Measurements from ENCODE around the gene PRMT7. TPM values are rescaled to one million over a fixed set of nuclear protein-coding genes. Genes with fewer than 3 reads are reported as not detected.

PRMT7 gene
- total RNA-seq, 1 experiment from 2014 or later: 44.6 TPM

GRCh38 chr16:68300734-68301459, 9.9 kb upstream of the PRMT7 start:
- no peak overlapping the region for H3K4me2 ChIP-seq (ENCODE audit: low read depth, low read length, poor library complexity, severe bottlenecking)
- H4K20me1 ChIP-seq (ENCODE audit: insufficient read depth, low read depth, low read length): 0 out of 2 replicates have a peak, but pooled peaks cover 5% of the 10 kb centered on the region
- DNase-seq: no peak
- H3K9me3 ChIP-seq (ENCODE audit: low read length): no peaks in the 10 kb centered on the region
- H3K9me2 ChIP-seq (replicated peaks; ENCODE audit: insufficient read depth, low read length): no peaks in the 10 kb centered on the region
- peaks cover 31% of the 10 kb centered on the region for H3K79me2 ChIP-seq (ENCODE audit: low read length)
- H3K36me3 ChIP-seq (ENCODE audit: insufficient read depth, low read length): peaks cover 68% of the 10 kb centered on the region
- peaks cover 23% of the 10 kb centered on the region for H3K4me1 ChIP-seq (ENCODE audit: low read length)
- no peak overlapping the region for H3K9ac ChIP-seq (ENCODE audit: low read length)
- H3K4me3 ChIP-seq (ENCODE audit: low read length): no peak overlapping the region
- no peaks in the 10 kb centered on the region for H3K27me3 ChIP-seq (ENCODE audit: low read length)
- no peak overlapping the region for H2AFZ ChIP-seq (ENCODE audit: low read length)
- H3K27ac ChIP-seq (ENCODE audit: low read length): 0 out of 2 replicates have a peak overlapping the region, but pooled peaks have one; percentile 28

- no peak overlapping the region for H2AFZ ChIP-seq (ENCODE audit: low read length)
- no peak overlapping the region for H3K4me3 ChIP-seq (ENCODE audit: low read length)
- no peak overlapping the region for H3K9ac ChIP-seq (ENCODE audit: low read length)
- no peaks in the 10 kb centered on the region for H3K27me3 ChIP-seq (ENCODE audit: low read length)
- H4K20me1 ChIP-seq (ENCODE audit: insufficient read depth, low read depth, low read length): peaks cover 12% of the 10 kb centered on the region; the same call in 1 of the 2 replicates
- no peak overlapping the region for H3K4me2 ChIP-seq (ENCODE audit: low read depth, low read length, poor library complexity, severe bottlenecking)
- peaks cover 35% of the 10 kb centered on the region for H3K36me3 ChIP-seq (ENCODE audit: insufficient read depth, low read length)
- no peaks in the 10 kb centered on the region for H3K9me2 ChIP-seq (replicated peaks; ENCODE audit: insufficient read depth, low read length)
- H3K9me3 ChIP-seq (ENCODE audit: low read length): no peaks in the 10 kb centered on the region
- H3K27ac ChIP-seq (ENCODE audit: low read length): no peak overlapping the region
- peaks cover 23% of the 10 kb centered on the region for H3K4me1 ChIP-seq (ENCODE audit: low read length)
- peaks cover 60% of the 10 kb centered on the region for H3K79me2 ChIP-seq (ENCODE audit: low read length)
- DNase-seq: no peak
Observed at GRCh38 chr16:68306633-68307032, 4.2 kb upstream of the PRMT7 start.

GRCh38 chr16:68309799-68310198, 1.0 kb upstream of the PRMT7 start:
- H3K4me3 ChIP-seq (ENCODE audit: low read length): peak overlapping the region; percentile 83
- H3K27me3 ChIP-seq (ENCODE audit: low read length): no peaks in the 10 kb centered on the region
- no peaks in the 10 kb centered on the region for H3K9me2 ChIP-seq (replicated peaks; ENCODE audit: insufficient read depth, low read length)
- H3K9ac ChIP-seq (ENCODE audit: low read length): peak overlapping the region; percentile 86
- H3K4me2 ChIP-seq (ENCODE audit: low read depth, low read length, poor library complexity, severe bottlenecking): peak overlapping the region; percentile 83
- H3K79me2 ChIP-seq (ENCODE audit: low read length): peaks cover 86% of the 10 kb centered on the region
- peak; percentile 56 for DNase-seq
- H3K9me3 ChIP-seq (ENCODE audit: low read length): no peaks in the 10 kb centered on the region
- no peak overlapping the region for H2AFZ ChIP-seq (ENCODE audit: low read length)
- peaks cover 20% of the 10 kb centered on the region for H3K36me3 ChIP-seq (ENCODE audit: insufficient read depth, low read length)
- peak overlapping the region; percentile 55 for H3K27ac ChIP-seq (ENCODE audit: low read length)
- peaks cover 22% of the 10 kb centered on the region for H3K4me1 ChIP-seq (ENCODE audit: low read length)
- peaks cover 12% of the 10 kb centered on the region; the same call in 1 of the 2 replicates for H4K20me1 ChIP-seq (ENCODE audit: insufficient read depth, low read depth, low read length)

GRCh38 chr16:68310437-68310773, 414 bp upstream of the PRMT7 start:
- Histone ChIP-seq H3K9ac (ENCODE audit: low read length) (peak overlapping the region; percentile 86), H2AFZ (ENCODE audit: low read length) (peak overlapping the region; percentile 58; the same call in 1 of the 2 replicates), H3K27me3 (ENCODE audit: low read length) (no peaks in the 10 kb centered on the region), H4K20me1 (ENCODE audit: insufficient read depth, low read depth, low read length) (peaks cover 12% of the 10 kb centered on the region; the same call in 1 of the 2 replicates), H3K4me1 (ENCODE audit: low read length) (peaks cover 22% of the 10 kb centered on the region), H3K9me3 (ENCODE audit: low read length) (no peaks in the 10 kb centered on the region), H3K27ac (ENCODE audit: low read length) (peak overlapping the region; percentile 55), H3K79me2 (ENCODE audit: low read length) (peaks cover 84% of the 10 kb centered on the region), H3K4me3 (ENCODE audit: low read length) (peak overlapping the region; percentile 83), H3K36me3 (ENCODE audit: insufficient read depth, low read length) (peaks cover 15% of the 10 kb centered on the region), H3K9me2 (replicated peaks; ENCODE audit: insufficient read depth, low read length) (no peaks in the 10 kb centered on the region), H3K4me2 (ENCODE audit: low read depth, low read length, poor library complexity, severe bottlenecking) (peak overlapping the region; percentile 83)
- DNase-seq: no peak

GRCh38 chr16:68313116-68313515, 2.3 kb downstream of the PRMT7 start:
- H3K9me2 ChIP-seq (replicated peaks; ENCODE audit: insufficient read depth, low read length): no peaks in the 10 kb centered on the region
- peaks cover 22% of the 10 kb centered on the region for H3K4me1 ChIP-seq (ENCODE audit: low read length)
- no peak overlapping the region for H3K9ac ChIP-seq (ENCODE audit: low read length)
- no peak overlapping the region for H3K4me3 ChIP-seq (ENCODE audit: low read length)
- no peak overlapping the region for H3K4me2 ChIP-seq (ENCODE audit: low read depth, low read length, poor library complexity, severe bottlenecking)
- no peak overlapping the region for H2AFZ ChIP-seq (ENCODE audit: low read length)
- H3K27ac ChIP-seq (ENCODE audit: low read length): no peak overlapping the region
- no peak for DNase-seq
- H3K27me3 ChIP-seq (ENCODE audit: low read length): no peaks in the 10 kb centered on the region
- peaks cover 73% of the 10 kb centered on the region for H3K79me2 ChIP-seq (ENCODE audit: low read length)
- H3K36me3 ChIP-seq (ENCODE audit: insufficient read depth, low read length): no peaks in the 10 kb centered on the region; the same call in 1 of the 2 replicates
- peaks cover 12% of the 10 kb centered on the region; the same call in 1 of the 2 replicates for H4K20me1 ChIP-seq (ENCODE audit: insufficient read depth, low read depth, low read length)
- no peaks in the 10 kb centered on the region for H3K9me3 ChIP-seq (ENCODE audit: low read length)

GRCh38 chr16:68319185-68319908, 8.5 kb downstream of the PRMT7 start:
- Histone ChIP-seq H3K9ac (ENCODE audit: low read length) (no peak overlapping the region), H3K27ac (ENCODE audit: low read length) (no peak overlapping the region), H3K4me1 (ENCODE audit: low read length) (no peaks in the 10 kb centered on the region), H3K9me2 (replicated peaks; ENCODE audit: insufficient read depth, low read length) (no peaks in the 10 kb centered on the region), H4K20me1 (ENCODE audit: insufficient read depth, low read depth, low read length) (no peaks in the 10 kb centered on the region), H3K79me2 (ENCODE audit: low read length) (peaks cover 16% of the 10 kb centered on the region), H3K4me2 (ENCODE audit: low read depth, low read length, poor library complexity, severe bottlenecking) (no peak overlapping the region), H3K27me3 (ENCODE audit: low read length) (no peaks in the 10 kb centered on the region), H3K4me3 (ENCODE audit: low read length) (no peak overlapping the region), H2AFZ (ENCODE audit: low read length) (no peak overlapping the region), H3K36me3 (ENCODE audit: insufficient read depth, low read length) (peaks cover 11% of the 10 kb centered on the region), H3K9me3 (ENCODE audit: low read length) (no peaks in the 10 kb centered on the region)
- no peak for DNase-seq

- H3K9me2 ChIP-seq (replicated peaks; ENCODE audit: insufficient read depth, low read length): no peaks in the 10 kb centered on the region
- no peaks in the 10 kb centered on the region for H4K20me1 ChIP-seq (ENCODE audit: insufficient read depth, low read depth, low read length)
- H3K4me2 ChIP-seq (ENCODE audit: low read depth, low read length, poor library complexity, severe bottlenecking): no peak overlapping the region
- no peaks in the 10 kb centered on the region for H3K4me1 ChIP-seq (ENCODE audit: low read length)
- no peak overlapping the region for H3K27ac ChIP-seq (ENCODE audit: low read length)
- no peak for DNase-seq
- H2AFZ ChIP-seq (ENCODE audit: low read length): no peak overlapping the region
- no peaks in the 10 kb centered on the region for H3K27me3 ChIP-seq (ENCODE audit: low read length)
- no peak overlapping the region for H3K4me3 ChIP-seq (ENCODE audit: low read length)
- no peak overlapping the region for H3K9ac ChIP-seq (ENCODE audit: low read length)
- peaks cover 13% of the 10 kb centered on the region; the same call in 1 of the 2 replicates for H3K36me3 ChIP-seq (ENCODE audit: insufficient read depth, low read length)
- no peaks in the 10 kb centered on the region for H3K79me2 ChIP-seq (ENCODE audit: low read length)
- H3K9me3 ChIP-seq (ENCODE audit: low read length): no peaks in the 10 kb centered on the region
Observed at GRCh38 chr16:68324336-68324735, 13.5 kb downstream of the PRMT7 start.

- Histone ChIP-seq H3K27me3 (ENCODE audit: low read length) (no peaks in the 10 kb centered on the region), H3K9me2 (replicated peaks; ENCODE audit: insufficient read depth, low read length) (no peaks in the 10 kb centered on the region), H3K27ac (ENCODE audit: low read length) (no peak overlapping the region), H3K4me3 (ENCODE audit: low read length) (no peak overlapping the region), H3K4me1 (ENCODE audit: low read length) (no peaks in the 10 kb centered on the region), H3K9me3 (ENCODE audit: low read length) (no peaks in the 10 kb centered on the region), H3K79me2 (ENCODE audit: low read length) (no peaks in the 10 kb centered on the region), H3K9ac (ENCODE audit: low read length) (no peak overlapping the region), H4K20me1 (ENCODE audit: insufficient read depth, low read depth, low read length) (no peaks in the 10 kb centered on the region), H3K36me3 (ENCODE audit: insufficient read depth, low read length) (peaks cover 13% of the 10 kb centered on the region; the same call in 1 of the 2 replicates), H2AFZ (ENCODE audit: low read length) (no peak overlapping the region), H3K4me2 (ENCODE audit: low read depth, low read length, poor library complexity, severe bottlenecking) (no peak overlapping the region)
- no peak for DNase-seq
Observed at GRCh38 chr16:68324780-68325357, 14.1 kb downstream of the PRMT7 start.
